ENCODE data around the gene ZSCAN25.

GRCh38 chr7:99579281-99579955, 37.3 kb upstream of the ZSCAN25 start:
- TF ChIP-seq, protein P1, sequence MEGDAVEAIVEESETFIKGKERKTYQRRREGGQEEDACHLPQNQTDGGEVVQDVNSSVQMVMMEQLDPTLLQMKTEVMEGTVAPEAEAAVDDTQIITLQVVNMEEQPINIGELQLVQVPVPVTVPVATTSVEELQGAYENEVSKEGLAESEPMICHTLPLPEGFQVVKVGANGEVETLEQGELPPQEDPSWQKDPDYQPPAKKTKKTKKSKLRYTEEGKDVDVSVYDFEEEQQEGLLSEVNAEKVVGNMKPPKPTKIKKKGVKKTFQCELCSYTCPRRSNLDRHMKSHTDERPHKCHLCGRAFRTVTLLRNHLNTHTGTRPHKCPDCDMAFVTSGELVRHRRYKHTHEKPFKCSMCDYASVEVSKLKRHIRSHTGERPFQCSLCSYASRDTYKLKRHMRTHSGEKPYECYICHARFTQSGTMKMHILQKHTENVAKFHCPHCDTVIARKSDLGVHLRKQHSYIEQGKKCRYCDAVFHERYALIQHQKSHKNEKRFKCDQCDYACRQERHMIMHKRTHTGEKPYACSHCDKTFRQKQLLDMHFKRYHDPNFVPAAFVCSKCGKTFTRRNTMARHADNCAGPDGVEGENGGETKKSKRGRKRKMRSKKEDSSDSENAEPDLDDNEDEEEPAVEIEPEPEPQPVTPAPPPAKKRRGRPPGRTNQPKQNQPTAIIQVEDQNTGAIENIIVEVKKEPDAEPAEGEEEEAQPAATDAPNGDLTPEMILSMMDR (IDR thresholded peaks at IDR 0.05): no peak
- TF ChIP-seq POLR2A (IDR thresholded peaks at IDR 0.05): no peak

Data from testis (tissue), 2 donors.